Ishikawa (cell line): Measurements from ENCODE around the gene PBX1.

Experiments
- CREB1 ChIP-seq: IDR thresholded peaks from 2 replicates; pipeline ENCODE4 v1.6.1; 2012; ENCODE audit warnings: low read depth
- FOXM1 ChIP-seq: IDR thresholded peaks from 2 replicates; pipeline ENCODE4 v1.6.1; 2012; ENCODE audit warnings: low read depth, borderline replicate concordance
- TAF1 ChIP-seq: IDR thresholded peaks from 2 replicates; pipeline ENCODE4 v1.6.1; 2012; ENCODE audit warnings: low read depth, mild to moderate bottlenecking
- TF ChIP-seq, protein P1 (sequence below): IDR thresholded peaks from 2 replicates; pipeline ENCODE4 v1.6.1; 2012
- TF ChIP-seq, protein P2 (sequence below): IDR thresholded peaks from 2 replicates; pipeline ENCODE4 v1.6.1; 2012; ENCODE audit warnings: low read depth, mild to moderate bottlenecking

DNA sequence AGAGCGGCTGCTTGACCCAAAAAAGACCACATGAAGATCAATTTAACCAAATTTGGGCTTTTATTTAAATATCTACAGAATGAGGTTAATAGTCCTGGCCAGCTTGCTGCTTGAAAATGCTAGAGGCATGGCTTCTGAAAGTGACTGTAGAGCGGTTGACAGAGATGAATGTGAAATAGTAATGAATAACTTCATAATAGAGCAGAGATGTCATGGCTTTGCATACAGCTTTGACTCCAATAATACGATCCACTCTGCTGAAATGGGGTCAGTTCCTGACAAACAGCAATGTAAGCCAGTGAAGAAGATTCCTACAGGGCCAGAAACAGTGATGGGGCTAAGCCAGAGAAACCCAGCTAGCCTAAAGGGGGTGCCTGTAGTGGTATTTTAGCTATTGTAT is 183.8 kb downstream of the PBX1 start:
- TF ChIP-seq, protein P1, sequence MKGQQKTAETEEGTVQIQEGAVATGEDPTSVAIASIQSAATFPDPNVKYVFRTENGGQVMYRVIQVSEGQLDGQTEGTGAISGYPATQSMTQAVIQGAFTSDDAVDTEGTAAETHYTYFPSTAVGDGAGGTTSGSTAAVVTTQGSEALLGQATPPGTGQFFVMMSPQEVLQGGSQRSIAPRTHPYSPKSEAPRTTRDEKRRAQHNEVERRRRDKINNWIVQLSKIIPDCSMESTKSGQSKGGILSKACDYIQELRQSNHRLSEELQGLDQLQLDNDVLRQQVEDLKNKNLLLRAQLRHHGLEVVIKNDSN = no peak
- no peak for TF ChIP-seq TAF1
- TF ChIP-seq, protein P2, sequence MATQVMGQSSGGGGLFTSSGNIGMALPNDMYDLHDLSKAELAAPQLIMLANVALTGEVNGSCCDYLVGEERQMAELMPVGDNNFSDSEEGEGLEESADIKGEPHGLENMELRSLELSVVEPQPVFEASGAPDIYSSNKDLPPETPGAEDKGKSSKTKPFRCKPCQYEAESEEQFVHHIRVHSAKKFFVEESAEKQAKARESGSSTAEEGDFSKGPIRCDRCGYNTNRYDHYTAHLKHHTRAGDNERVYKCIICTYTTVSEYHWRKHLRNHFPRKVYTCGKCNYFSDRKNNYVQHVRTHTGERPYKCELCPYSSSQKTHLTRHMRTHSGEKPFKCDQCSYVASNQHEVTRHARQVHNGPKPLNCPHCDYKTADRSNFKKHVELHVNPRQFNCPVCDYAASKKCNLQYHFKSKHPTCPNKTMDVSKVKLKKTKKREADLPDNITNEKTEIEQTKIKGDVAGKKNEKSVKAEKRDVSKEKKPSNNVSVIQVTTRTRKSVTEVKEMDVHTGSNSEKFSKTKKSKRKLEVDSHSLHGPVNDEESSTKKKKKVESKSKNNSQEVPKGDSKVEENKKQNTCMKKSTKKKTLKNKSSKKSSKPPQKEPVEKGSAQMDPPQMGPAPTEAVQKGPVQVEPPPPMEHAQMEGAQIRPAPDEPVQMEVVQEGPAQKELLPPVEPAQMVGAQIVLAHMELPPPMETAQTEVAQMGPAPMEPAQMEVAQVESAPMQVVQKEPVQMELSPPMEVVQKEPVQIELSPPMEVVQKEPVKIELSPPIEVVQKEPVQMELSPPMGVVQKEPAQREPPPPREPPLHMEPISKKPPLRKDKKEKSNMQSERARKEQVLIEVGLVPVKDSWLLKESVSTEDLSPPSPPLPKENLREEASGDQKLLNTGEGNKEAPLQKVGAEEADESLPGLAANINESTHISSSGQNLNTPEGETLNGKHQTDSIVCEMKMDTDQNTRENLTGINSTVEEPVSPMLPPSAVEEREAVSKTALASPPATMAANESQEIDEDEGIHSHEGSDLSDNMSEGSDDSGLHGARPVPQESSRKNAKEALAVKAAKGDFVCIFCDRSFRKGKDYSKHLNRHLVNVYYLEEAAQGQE = no peak
- TF ChIP-seq FOXM1 = no peak
- no peak for TF ChIP-seq CREB1
